RWPE1 (cell line): Measurements from ENCODE around the gene GPR119.
"Not testable (repeated sequence)": the region's sequence is repeated elsewhere in the genome, so short reads cannot be mapped to it uniquely, and the experiment has no call there.

Experiments
- CTCF ChIA-PET: fragments of 350-600 bp; sonication (Branson Sonifier 250); formaldehyde crosslinking; extraction: SDS; loops from one replicate; lab custom pipeline; 2021; lab: Yijun Ruan, JAX
- POLR2A ChIA-PET: fragments of 400-600 bp; formaldehyde crosslinking; extraction: SDS; loops from one replicate; lab custom pipeline; 2020; ENCODE audit warnings: antibody characterized with exemption; ENCODE audit not compliant: low non-redundant PET; lab: Yijun Ruan, JAX
- DNase-seq: peaks from one replicate; pipeline ENCODE4 v3.0.0; 2012; ENCODE audit warnings: low spot score
- H3K27ac ChIP-seq: fragments of 450-650 bp; 2 replicates; pipeline ENCODE4 v1.5.1; 2017
- CTCF ChIP-seq: fragments of 450-650 bp; conservative IDR thresholded peaks from 2 replicates; pipeline ENCODE4 v1.5.1; 2017; ENCODE audit warnings: low read depth, mild to moderate bottlenecking

The GPR119 gene

GRCh38 chrX:130385520-130385919, at the start of gene GPR119:
GPR119 (minus strand) TSS chrX:130385674; CDS start chrX:130385447, 227 bp downstream.
- ChIA-PET POLR2A (no interaction called here), CTCF (no interaction called here)
- no peak for TF ChIP-seq CTCF
- no peak for DNase-seq
- H3K27ac ChIP-seq = no peak within 1 kb of the TSS

GRCh38 chrX:130429236-130429635, 43.8 kb upstream of the GPR119 start:
- POLR2A ChIA-PET, H3K27ac ChIP-seq, DNase-seq, CTCF ChIA-PET: not testable (repeated sequence)

GRCh38 chrX:130426531-130426930, 41.1 kb upstream of the GPR119 start:
- H3K27ac ChIP-seq = no peak overlapping the region
- POLR2A ChIA-PET = no interaction called here
- CTCF ChIA-PET = no interaction called here
- no peak for TF ChIP-seq CTCF
- DNase-seq = no peak

- no peak overlapping the region for H3K27ac ChIP-seq
- CTCF ChIA-PET = no interaction called here
- TF ChIP-seq CTCF = no peak
- DNase-seq = no peak
- POLR2A ChIA-PET = no interaction called here
Measured at GRCh38 chrX:130419263-130419662, 33.8 kb upstream of the GPR119 start.

GRCh38 chrX:130418740-130419139, 33.3 kb upstream of the GPR119 start:
- no peak for TF ChIP-seq CTCF
- no peak overlapping the region for H3K27ac ChIP-seq
- no peak for DNase-seq
- POLR2A ChIA-PET = no interaction called here
- CTCF ChIA-PET = no interaction called here

- DNase-seq = no peak
- ChIA-PET POLR2A (no interaction called here), CTCF (no interaction called here)
- no peak overlapping the region for H3K27ac ChIP-seq
- TF ChIP-seq CTCF = no peak
Measured at GRCh38 chrX:130418066-130418465, 32.6 kb upstream of the GPR119 start.

GRCh38 chrX:130416785-130417184, 31.3 kb upstream of the GPR119 start:
- TF ChIP-seq CTCF = no peak
- H3K27ac ChIP-seq = no peak overlapping the region
- ChIA-PET POLR2A (no interaction called here), CTCF (no interaction called here)
- no peak for DNase-seq
